GM18505 (cell line): Measurements from ENCODE around the gene ADCY2.

ENCODE experiments used
- ATAC-seq: cut with Tn5 transposase; IDR thresholded peaks from one replicate; pipeline ENCODE4 v1.9.1; 2021; ENCODE audit not compliant: unreplicated experiment
- POLR2A ChIP-seq: IDR thresholded peaks from 4 replicates; pipeline ENCODE4 v1.6.1; 2011; ENCODE audit warnings: borderline replicate concordance; ENCODE audit not compliant: insufficient read depth, insufficient read length; ENCODE audit errors: extremely low read depth

Gene ADCY2

DNA sequence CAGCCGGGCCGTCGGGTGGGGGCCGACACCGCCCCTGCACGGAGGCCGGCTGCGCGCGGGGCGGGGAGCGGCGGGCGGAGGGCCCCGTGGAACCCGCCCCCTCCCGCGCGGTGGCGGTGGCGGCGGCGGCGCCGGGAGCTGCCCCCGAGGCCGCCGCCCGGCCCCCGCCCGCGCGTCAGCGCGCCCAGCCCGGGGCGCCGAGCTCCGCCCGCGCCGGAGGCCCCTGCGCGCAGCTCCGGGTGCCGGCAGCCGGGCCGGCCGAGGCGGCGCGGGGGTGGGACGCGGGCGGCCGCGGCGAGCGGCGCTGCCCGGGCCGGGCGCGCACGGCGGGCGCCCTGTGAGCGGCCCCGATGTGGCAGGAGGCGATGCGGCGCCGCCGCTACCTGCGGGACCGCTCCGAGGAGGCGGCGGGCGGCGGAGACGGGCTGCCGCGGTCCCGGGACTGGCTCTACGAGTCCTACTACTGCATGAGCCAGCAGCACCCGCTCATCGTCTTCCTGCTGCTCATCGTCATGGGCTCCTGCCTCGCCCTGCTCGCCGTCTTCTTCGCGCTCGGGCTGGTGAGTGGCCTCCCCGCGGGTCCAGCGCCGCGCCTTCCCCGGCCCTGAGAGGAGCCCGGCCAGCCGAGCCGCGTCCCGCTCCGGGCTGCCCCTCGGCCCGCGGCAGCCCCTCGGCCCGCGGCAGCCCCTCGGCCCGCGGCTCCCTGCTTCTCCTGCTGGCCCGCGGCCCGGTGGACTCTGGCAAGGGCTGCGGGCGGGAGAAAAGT, at the start of gene ADCY2:
Gene ADCY2 (plus strand): TSS at position 192 of the 766 bp plus-strand sequence. CDS start 159 bp downstream, at position 351.
- no peak for TF ChIP-seq POLR2A
- ATAC-seq: no peak

DNA sequence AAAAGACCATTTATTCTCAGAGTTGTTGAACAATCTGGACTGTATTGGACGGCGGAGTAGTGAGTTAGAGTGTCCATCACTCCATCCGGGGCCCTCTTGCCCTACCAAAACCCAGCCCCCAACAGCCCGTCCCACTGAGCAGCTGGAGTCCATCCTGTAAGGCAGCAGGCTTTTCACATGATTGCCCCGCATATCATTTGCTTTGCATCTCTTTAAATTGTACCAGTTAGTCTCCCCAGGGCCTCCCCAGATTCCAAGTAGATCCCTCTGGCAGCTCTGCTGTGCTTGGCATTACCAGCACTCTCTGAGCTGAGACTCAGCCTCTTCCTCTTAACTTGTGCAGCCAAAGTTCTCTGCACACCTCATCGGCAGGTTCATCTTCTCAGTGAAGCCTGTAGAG, 48.6 kb upstream of the ADCY2 start:
- no peak for TF ChIP-seq POLR2A
- no peak for ATAC-seq

DNA sequence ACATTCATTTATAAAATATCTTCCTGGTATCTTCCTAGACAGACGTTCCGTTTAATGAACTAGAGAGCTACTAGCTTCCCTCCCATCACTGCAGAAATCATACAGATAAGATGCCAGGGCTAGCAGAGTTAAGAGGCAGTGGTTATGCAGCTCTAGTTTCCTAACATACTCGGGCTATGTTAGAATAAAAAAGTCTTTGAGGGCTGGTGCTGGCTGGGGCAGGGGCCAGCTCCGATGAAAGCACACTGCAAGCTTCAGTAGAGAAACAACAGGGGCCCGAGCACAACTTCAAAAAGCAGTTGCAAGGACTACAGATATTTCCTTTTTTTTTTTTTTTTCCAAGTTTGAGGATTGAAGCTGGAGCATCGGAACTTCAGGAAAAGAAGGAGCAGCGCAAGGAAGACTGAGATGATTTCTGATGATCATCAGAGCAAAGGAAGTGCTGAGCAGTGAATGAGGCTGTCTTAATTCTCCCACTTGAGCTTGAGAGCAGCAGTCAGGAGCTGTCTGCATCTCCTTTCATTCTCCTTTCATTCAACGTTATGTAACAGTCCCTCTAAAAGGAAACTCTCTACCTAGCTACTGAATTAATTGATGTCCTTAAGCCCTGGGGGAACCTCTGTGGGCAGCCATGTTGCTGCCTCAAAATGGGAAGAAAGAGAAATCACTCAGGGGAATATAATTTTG, 47.6 kb upstream of the ADCY2 start:
- no peak for ATAC-seq
- no peak for TF ChIP-seq POLR2A

DNA sequence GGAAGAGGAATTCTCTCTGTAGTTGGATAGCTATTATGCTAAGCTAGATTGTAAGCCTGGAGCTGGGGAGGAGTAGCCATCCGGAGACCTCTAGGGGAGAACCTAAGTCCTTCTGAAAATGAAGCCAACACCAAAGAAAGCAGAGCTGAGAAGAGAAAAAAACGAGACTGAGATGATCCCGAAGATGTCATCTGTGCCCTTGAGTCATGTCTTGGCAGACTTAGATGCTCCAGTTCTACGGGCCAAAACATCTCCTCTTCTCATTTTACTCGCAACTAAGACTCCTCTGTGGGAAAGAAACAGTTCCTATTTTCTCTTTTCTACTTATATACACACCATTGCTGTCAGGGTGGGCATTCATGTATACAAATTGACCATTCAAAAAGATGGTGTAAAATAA, 34.3 kb upstream of the ADCY2 start:
- no peak for TF ChIP-seq POLR2A
- ATAC-seq: no peak

DNA sequence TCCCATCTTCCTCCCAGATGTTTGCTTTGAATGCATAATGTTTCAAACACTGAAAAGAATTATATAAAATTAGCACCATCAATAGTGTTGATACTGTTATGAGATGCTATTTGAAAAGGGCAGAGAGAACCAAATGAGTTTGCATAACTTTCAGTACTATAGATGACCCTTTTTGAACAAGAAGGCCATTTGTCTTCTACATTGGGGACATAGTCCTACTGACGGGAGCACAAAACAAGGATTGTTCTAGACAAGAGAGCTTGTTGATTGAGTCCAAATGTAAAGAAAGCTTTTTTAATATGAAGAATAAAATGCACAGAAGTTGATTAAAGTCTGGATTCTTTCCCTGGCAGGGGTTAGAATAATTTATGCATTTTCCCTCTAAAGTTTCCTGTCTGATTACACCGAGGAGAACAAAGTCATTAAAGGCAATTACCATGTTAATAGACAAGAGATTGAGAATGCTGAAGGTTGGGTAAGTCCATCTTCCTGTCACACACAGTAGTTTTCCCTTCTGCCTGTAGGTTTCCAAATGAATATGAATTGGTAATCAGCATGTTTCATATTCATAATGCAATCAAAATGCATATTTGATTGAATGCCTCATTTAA, 32.8 kb upstream of the ADCY2 start:
- TF ChIP-seq POLR2A: no peak
- ATAC-seq: no peak

DNA sequence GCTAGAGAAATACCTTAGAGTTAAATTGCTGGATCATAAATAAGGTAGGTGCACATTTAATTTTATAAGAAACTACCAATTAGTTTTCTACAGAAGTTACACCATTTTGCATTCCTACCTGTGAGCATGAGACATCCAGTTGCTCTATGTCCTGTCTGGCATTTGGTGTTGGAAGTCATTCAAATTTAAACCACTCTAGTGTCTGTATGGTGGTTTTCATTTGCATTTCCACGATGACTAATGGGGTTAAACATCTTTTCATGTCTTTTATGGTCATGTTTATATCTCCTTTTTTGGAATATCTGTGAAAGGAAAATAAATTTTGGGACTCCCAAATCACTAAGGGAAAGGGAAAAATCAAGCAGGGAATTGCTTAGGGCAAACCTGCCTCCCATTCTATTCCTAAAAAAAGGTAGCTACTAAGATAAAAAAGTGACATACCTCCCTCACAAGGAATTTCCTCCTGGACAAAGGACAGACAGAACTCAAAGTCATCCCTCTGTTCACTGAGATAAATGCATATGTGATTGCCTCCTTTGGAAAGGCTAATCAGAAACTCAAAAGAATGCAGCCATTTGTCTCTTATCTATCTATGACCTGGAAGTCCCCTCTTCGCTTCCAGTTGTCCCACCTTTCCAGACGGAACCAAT, 31.6 kb upstream of the ADCY2 start:
- ATAC-seq: no peak
- no peak for TF ChIP-seq POLR2A

DNA sequence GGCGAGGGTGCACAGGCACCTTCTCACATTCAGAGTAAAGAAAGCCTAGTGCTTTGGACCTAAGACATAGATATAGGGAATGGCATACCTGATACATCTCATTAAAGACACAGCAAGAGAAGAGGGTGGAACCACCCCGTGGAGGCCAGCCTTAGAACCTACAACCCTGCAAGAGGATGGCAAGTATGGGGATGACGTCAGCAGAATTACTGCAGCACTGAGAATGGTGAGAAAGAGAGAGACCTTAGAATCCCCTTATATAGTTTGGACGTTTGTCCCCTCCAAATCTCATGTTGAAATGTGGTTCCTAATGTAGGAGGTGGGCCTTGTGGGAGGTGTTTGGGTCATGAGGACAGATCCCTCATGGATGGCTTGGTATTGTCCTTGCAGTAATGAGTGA, 28.2 kb upstream of the ADCY2 start:
- TF ChIP-seq POLR2A: no peak
- no peak for ATAC-seq

DNA sequence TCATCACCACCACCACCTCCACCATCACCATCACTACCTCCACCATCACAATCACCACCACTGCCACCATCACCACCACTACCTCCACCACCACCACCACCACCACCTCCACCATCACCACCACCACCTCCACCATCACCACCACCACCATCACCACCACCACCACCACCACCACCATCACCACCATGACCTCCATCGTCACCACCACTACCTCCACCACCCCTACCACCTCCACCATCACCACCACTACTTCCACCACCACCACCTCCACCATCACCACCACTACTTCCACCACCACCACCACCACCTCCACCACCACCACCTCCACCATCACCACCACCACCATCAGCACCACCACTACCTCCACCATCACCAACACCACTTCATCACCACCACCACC, 23.5 kb upstream of the ADCY2 start:
- TF ChIP-seq POLR2A: no peak
- ATAC-seq: no peak

DNA sequence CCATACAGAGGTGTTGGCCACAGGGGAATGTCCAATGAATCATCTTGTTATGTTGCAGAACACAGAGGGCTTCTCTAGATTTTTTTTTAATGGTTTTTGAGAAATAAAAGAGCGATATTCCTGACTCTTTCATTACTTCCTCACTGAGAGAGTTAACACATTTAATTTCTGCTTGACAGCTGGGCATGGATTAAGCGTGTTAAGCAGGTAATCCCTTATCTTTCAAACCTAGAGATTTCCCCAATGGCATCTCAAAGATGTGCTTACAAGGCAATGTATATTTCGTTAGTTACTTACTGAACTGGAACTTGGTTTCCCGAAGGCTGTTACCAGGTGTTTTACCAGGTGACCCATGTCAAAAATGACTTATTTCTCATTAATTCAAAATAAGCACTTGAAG, 21.8 kb upstream of the ADCY2 start:
- no peak for ATAC-seq
- TF ChIP-seq POLR2A: no peak

DNA sequence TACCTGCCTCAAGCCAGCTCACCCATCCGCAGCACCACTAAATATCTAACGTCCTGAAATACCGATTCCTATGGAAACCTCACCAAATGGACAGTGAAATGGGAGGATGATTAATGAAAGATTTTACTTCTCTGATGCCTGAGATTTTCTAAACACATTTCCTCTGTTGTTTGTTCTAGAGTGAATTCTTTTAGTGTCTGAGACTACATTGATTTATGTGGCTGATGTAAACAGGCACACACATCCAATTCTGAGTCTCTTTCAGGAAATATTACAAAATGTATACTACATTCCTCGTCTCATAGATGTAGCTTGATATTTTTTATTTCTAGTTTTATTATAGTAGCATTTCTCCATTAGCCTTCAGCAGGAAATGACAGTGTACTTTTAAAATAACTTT, 20.5 kb upstream of the ADCY2 start:
- TF ChIP-seq POLR2A: no peak
- ATAC-seq: no peak

DNA sequence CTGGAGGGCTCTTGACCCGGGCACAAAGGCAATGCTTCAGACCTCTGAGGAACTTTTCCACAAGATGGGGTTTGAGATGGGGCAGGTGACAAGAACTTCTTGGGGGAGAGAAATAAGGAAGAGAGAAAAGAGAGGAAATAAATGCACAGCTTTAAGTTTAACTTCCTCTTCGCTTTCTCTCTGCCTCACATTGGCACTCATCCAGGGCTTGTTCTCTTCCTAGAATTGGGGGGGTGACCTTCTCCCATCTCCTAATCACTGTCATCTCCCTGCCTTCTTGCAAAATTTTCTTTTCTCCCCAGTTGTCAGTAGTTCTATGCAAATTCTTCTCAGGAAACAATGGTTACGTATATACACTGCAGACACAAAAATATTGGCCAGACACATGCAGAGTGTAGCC, 19.1 kb upstream of the ADCY2 start:
- ATAC-seq: no peak
- TF ChIP-seq POLR2A: no peak

DNA sequence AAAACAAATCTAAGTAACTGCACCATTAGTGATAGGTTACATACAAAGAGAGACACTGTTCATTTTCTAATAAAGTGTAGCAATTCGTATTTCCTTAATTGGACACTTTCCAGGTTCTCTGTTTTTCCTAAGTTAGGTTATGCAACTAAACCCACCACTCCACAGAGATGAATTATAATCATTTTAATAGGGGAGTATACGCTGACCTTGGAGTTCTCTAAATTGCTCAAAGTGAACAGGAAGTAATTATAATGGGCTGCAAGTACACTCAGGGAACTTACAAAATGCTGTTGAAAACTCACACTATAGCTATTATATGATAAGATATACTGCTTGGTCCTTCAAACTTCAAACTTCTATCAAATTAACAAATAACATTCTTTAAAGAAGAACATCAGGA, 18.2 kb upstream of the ADCY2 start:
- TF ChIP-seq POLR2A: no peak
- no peak for ATAC-seq

DNA sequence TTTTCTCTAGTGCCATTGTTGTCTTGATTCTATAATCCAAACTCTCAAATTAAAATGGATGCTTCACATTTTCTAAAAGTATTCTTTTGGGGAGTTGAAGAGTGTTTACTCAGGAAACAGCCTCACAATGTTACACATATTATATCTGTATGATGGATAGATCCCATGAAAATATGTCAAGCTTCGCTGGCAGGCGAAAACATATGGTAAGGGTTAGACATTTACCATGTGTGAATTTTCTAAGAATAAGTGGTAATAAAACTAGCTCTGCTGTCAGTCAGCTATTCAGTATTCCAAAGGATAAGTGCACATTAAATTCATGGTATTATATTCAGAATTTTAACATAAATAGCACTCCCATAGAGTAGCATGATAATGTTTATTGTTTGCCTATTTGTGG, 13.3 kb upstream of the ADCY2 start:
- no peak for TF ChIP-seq POLR2A
- ATAC-seq: no peak
